NT2/D1 (cell line): ENCODE measurements around the gene AP3D1.

Experiments
- SUZ12 ChIP-seq: IDR thresholded peaks from 2 replicates; pipeline ENCODE4 v1.6.1; 2011; ENCODE audit not compliant: insufficient read length, insufficient read depth; ENCODE audit errors: extremely low read depth
- YY1 ChIP-seq: IDR thresholded peaks from 2 replicates; pipeline ENCODE4 v1.6.1; 2011; ENCODE audit not compliant: insufficient read length, insufficient read depth
- ZNF274 ChIP-seq: IDR thresholded peaks from 2 replicates; pipeline ENCODE4 v1.6.1; 2011; ENCODE audit warnings: mild to moderate bottlenecking, low read depth, low read length

DNA sequence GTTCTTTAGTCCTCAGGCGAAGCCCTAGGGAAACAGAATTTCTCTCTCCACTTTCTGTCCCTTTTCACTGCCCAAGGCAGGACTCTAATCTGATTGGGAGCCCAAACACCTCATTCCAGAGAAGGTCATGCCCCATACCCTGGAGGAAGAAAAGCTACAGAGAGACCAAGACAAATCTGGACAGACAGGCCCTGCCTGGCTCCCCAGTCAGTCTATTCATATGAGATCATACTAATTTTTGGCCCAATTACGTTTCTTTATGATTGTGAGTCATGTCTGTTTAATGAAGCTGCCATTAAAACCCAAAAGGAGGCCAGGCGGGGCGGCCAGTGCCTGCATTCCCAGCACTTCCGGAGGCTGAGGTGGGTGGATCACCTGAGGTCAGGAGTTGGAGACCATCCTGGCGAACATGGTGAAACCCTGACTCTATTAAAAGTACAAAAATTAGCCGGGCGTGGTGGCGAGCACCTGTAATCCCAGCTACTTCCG lies 3.3 kb upstream of the AP3D1 start:
- TF ChIP-seq ZNF274 = no peak
- no peak for TF ChIP-seq YY1
- no peak for TF ChIP-seq SUZ12
